HepG2 (cell line): Measurements from ENCODE around the gene SCAPER. TPM values are rescaled to one million over a fixed set of nuclear protein-coding genes. Genes with fewer than 3 reads are reported as not detected.

Experiments
- ATAC-seq: fragments of 200-7000 bp; cut with Tn5 transposase; 3 replicates; pipeline ENCODE4 v1.9.1; 2020; ENCODE audit warnings: mild to moderate bottlenecking, moderate library complexity
- BruUV-seq: library from RNA; stranded (reverse); fragments of 400-500 nt; replicated peaks from 2 replicates; lab custom pipeline; 2021; lab: Mats Ljungman, UMichigan
- CTCF ChIA-PET: fragments of 300-600 bp; formaldehyde crosslinking; extraction: SDS; loops from one replicate; lab custom pipeline; 2021; ENCODE audit warnings: low total read pairs, inconsistent platforms, low intra/inter-chr PET ratio; lab: Yijun Ruan, JAX
- POLR2A ChIA-PET: fragments of 350-600 bp; sonication (Branson Sonifier 250); formaldehyde crosslinking; loops from one replicate; lab custom pipeline; 2020; ENCODE audit warnings: antibody characterized with exemption, inconsistent platforms; lab: Yijun Ruan, JAX
- DNase-seq: peaks from one replicate; pipeline ENCODE4 v3.0.0-alpha.2; 2015; ENCODE audit warnings: low spot score
- FAIRE-seq: peaks from 3 replicates; lab custom pipeline; 2011; peaks lifted over from hg19 to GRCh38; lab: Jason Lieb, UNC
- H2AFZ ChIP-seq: one replicate; pipeline ENCODE4 v1.6.1; 2011; ENCODE audit warnings: low read length, inconsistent platforms
- H3K27ac ChIP-seq: fragments of 300-600 bp; 3 replicates; pipeline ENCODE4 v1.8.0; 2011; ENCODE audit warnings: mixed run types, mild to moderate bottlenecking, mixed read lengths, low read length, inconsistent platforms; ENCODE audit not compliant: insufficient read depth; ENCODE audit errors: extremely low read length
- H3K27me3 ChIP-seq, 2 experiments: fragments of 200-600 bp in 1 of 2; 2 replicates in 1 of 2; 3 replicates in 1 of 2; pipeline versions ENCODE4 v1.6.0 to v1.8.0; 2011; ENCODE audit warnings: low read length in 2 of 2, mild to moderate bottlenecking in 2 of 2, moderate library complexity in 2 of 2, inconsistent platforms in 1 of 2; ENCODE audit not compliant: insufficient read depth in 2 of 2, control insufficient read depth in 1 of 2
- H3K36me3 ChIP-seq, 2 experiments: fragments of 200-600 bp in 1 of 2; replicated peaks in 1 of 2; 2 replicates in 1 of 2; 3 replicates in 1 of 2; pipeline versions ENCODE4 v1.5.1 to v1.8.0; 2011; ENCODE audit warnings: low read length in 2 of 2, inconsistent platforms in 1 of 2; ENCODE audit not compliant: insufficient read depth in 2 of 2, control insufficient read depth in 1 of 2
- H3K4me1 ChIP-seq: 2 replicates; pipeline ENCODE4 v1.5.1; 2012; ENCODE audit warnings: low read length, inconsistent platforms; ENCODE audit not compliant: insufficient read depth
- H3K4me2 ChIP-seq: 2 replicates; pipeline ENCODE4 v1.6.0; 2011; ENCODE audit warnings: low read depth, low read length, inconsistent platforms
- H3K4me3 ChIP-seq, 3 experiments: fragments of 200-600 bp in 1 of 3; sonication (generic), shearing (Covaris generic) in 1 of 3; replicated peaks in 1 of 3; 2 replicates each; pipeline ENCODE4 v1.5.1; 2011 to 2016; ENCODE audit warnings: low read length in 3 of 3, inconsistent platforms in 2 of 3, low read depth in 2 of 3, mild to moderate bottlenecking in 2 of 3, control low read depth in 1 of 3, mixed read lengths in 1 of 3; ENCODE audit not compliant: insufficient read depth in 1 of 3
- H3K79me2 ChIP-seq: one replicate; pipeline ENCODE4 v1.6.1; 2011; ENCODE audit warnings: low read length, inconsistent platforms; ENCODE audit not compliant: insufficient read depth
- H3K9ac ChIP-seq: 2 replicates; pipeline ENCODE4 v1.6.0; 2011; ENCODE audit warnings: mild to moderate bottlenecking, low read depth, low read length, inconsistent platforms; ENCODE audit not compliant: insufficient read depth
- H3K9me3 ChIP-seq: 2 replicates; pipeline ENCODE4 v1.5.1; 2012; ENCODE audit warnings: mild to moderate bottlenecking, low read length
- H4K20me1 ChIP-seq: 2 replicates; pipeline ENCODE4 v1.6.0; 2011; ENCODE audit warnings: inconsistent platforms, mild to moderate bottlenecking, low read length, moderate library complexity; ENCODE audit not compliant: insufficient read depth
- ATM ChIP-seq: fragments of 450-650 bp; IDR thresholded peaks from 2 replicates; pipeline ENCODE4 v1.7.1; 2017; ENCODE audit warnings: mild to moderate bottlenecking, borderline replicate concordance
- FOXA3 ChIP-seq: IDR thresholded peaks from 2 replicates; pipeline ENCODE4 v1.6.1; 2016; ENCODE audit warnings: missing genetic modification reagents, missing compliant biosample characterization
- KLF13 ChIP-seq: sonication (generic); formaldehyde crosslinking; IDR thresholded peaks from 2 replicates; pipeline ENCODE4 v1.4.0; 2020; ENCODE audit warnings: mild to moderate bottlenecking, missing genetic modification reagents
- KLF6 ChIP-seq: IDR thresholded peaks from 2 replicates; pipeline ENCODE4 v1.8.0; 2016; ENCODE audit warnings: missing biosample characterization, missing genetic modification reagents
- NFAT5 ChIP-seq: sonication (generic); formaldehyde crosslinking; IDR thresholded peaks from 2 replicates; pipeline ENCODE4 v1.4.0; 2020; ENCODE audit warnings: missing genetic modification reagents
- RBM22 ChIP-seq: fragments of 200-400 bp; formaldehyde crosslinking; optimal IDR thresholded peaks from 2 replicates; pipeline ENCODE3; 2017; ENCODE audit warnings: mild to moderate bottlenecking, low read length, moderate library complexity
- REST ChIP-seq, 2 experiments: IDR thresholded peaks; 2 replicates each; pipeline ENCODE4 v1.6.1; 2011 to 2012; ENCODE audit warnings: low read length in 2 of 2, borderline replicate concordance in 1 of 2, low read depth in 1 of 2, mild to moderate bottlenecking in 1 of 2, moderate library complexity in 1 of 2
- ZFP36L1 ChIP-seq: sonication (generic); formaldehyde crosslinking; IDR thresholded peaks from 2 replicates; pipeline ENCODE4 v1.8.0; 2022; ENCODE audit warnings: mild to moderate bottlenecking, missing genetic modification reagents, moderate library complexity
- ZNF317 ChIP-seq: sonication (generic); formaldehyde crosslinking; IDR thresholded peaks from 2 replicates; pipeline ENCODE4 v1.5.0; 2020; ENCODE audit warnings: mild to moderate bottlenecking, missing genetic modification reagents
- ZNF441 ChIP-seq: sonication (generic); formaldehyde crosslinking; IDR thresholded peaks from 2 replicates; pipeline ENCODE4 v1.7.0; 2021; ENCODE audit warnings: missing genetic modification reagents, borderline replicate concordance
- ZNF720 ChIP-seq: sonication (generic); formaldehyde crosslinking; IDR thresholded peaks from 2 replicates; pipeline ENCODE4 v1.4.0; 2020; ENCODE audit warnings: missing genetic modification reagents
- WGBS: methylation state at CpG from one replicate; pipeline ENCODE4 v1.1.6; 2017; ENCODE audit warnings: low lambda C conversion rate; 5-methylcytosine and 5-hydroxymethylcytosine counted together
- in situ Hi-C: cut with HindIII; loops from 2 replicates; pipeline ENCODE4 v1.10.0; 2017; ENCODE audit warnings: low pct_unique_long_range_greater_than_20kb; ENCODE audit not compliant: extremely low pct_ligation_motif_present
- intact Hi-C: fragments of 100-400 bp; cut with micrococcal nuclease; formaldehyde crosslinking; loops from one replicate; pipeline ENCODE4 v1.10.0; 2022; ENCODE audit not compliant: unreplicated experiment
- polyA plus RNA-seq, 8 experiments: library from polyadenylated mRNA; depleted of rRNA in 3 of 8; stranded (reverse) in 7 of 8; unstranded in 1 of 8; fragments of >200 nt; fragmentation: Illumina TruSeq in 4 of 8; extraction: Trizol in 4 of 8; gene quantifications; 2 replicates each; pipeline versions ENCODE4 v1.2.1 to v1.2.3, GENCODE V29; 2011 to 2016; ENCODE audit warnings: low read depth in 4 of 8, missing spikeins in 1 of 8, mixed read lengths in 1 of 8; ENCODE audit not compliant: insufficient read depth in 1 of 8
- total RNA-seq, 5 experiments: library from RNA; depleted of rRNA; stranded (reverse); fragments of >200 nt; fragmentation: Illumina TruSeq; extraction: Trizol; gene quantifications; 2 replicates each; pipeline ENCODE4 v1.2.3, GENCODE V29; 2016; ENCODE audit warnings: low read depth in 1 of 5

SCAPER gene
- total and polyA plus RNA-seq, 2 of the 13 experiments (the other 11 are each of a cell fraction or from before 2014, with no cell fraction given) = 4.3 to 10.5 TPM

GRCh38 chr15:76636059-76636458 is 269.1 kb downstream of the SCAPER start:
- POLR2A ChIA-PET = no interaction called here
- Histone ChIP-seq H3K4me1 (no peaks in the 10 kb centered on the region), H2AFZ (no peak overlapping the region), H4K20me1 (no peaks in the 10 kb centered on the region), H3K4me2 (no peak overlapping the region), H3K9me3 (peaks cover 9% of the 10 kb centered on the region), H3K27me3 (no peaks in the 10 kb centered on the region)
- DNase-seq (no peak), FAIRE-seq (no peak), ATAC-seq (no peak)
- in situ Hi-C loops (no loop called here), intact Hi-C loops (no loop called here)
- CTCF ChIA-PET = no interaction called here
- BruUV-seq = no TSS peak
- TF ChIP-seq FOXA3 (CRISPR knock-in tag) (no peak), ZNF317 (CRISPR knock-in tag) (peak; percentile 99)
- TF ChIP-seq, all 625 proteins: peak for 1
- H3K4me3 ChIP-seq = no peak overlapping the region
- no peaks in the 10 kb centered on the region for H3K36me3 ChIP-seq
- no peak overlapping the region for H3K9ac ChIP-seq
- no peak overlapping the region for H3K27ac ChIP-seq
- no peaks in the 10 kb centered on the region for H3K79me2 ChIP-seq

GRCh38 chr15:76626611-76627010 is 278.5 kb downstream of the SCAPER start:
- no TSS peak for BruUV-seq
- TF ChIP-seq ATM (no peak), KLF6 (CRISPR knock-in tag) (no peak), RBM22 (no peak), ZFP36L1 (CRISPR knock-in tag) (no peak), ZNF441 (CRISPR knock-in tag) (no peak), ZNF720 (no peak), NFAT5 (no peak), REST (IDR thresholded peaks at IDR 0.05; ENCODE audit: borderline replicate concordance in 1 of 2, low read depth in 1 of 2, low read length in 2 of 2) (no peak), KLF13 (CRISPR knock-in tag) (no peak)

More at GRCh38 chr15:76626611-76627010, 278.5 kb downstream of the SCAPER start:
- ChIA-PET CTCF (no interaction called here), POLR2A (no interaction called here)
- no peaks in the 10 kb centered on the region for H4K20me1 ChIP-seq
- WGBS = 87% methylated on average over 4 of the region's 4 CpGs
- H3K27ac ChIP-seq = no peak overlapping the region
- ATAC-seq (no peak), FAIRE-seq (no peak), DNase-seq (no peak)
- in situ Hi-C loops (no loop called here), intact Hi-C loops (loop anchor here (10.0 kb wide), 1 partner anchor 238 kb away; no protein-coding TSS in a partner anchor)
- H3K27me3 ChIP-seq = no peaks in the 10 kb centered on the region
- H3K9ac ChIP-seq = no peak overlapping the region
- no peak overlapping the region for H3K4me2 ChIP-seq
- no peaks in the 10 kb centered on the region for H3K36me3 ChIP-seq
- H3K4me1 ChIP-seq = no peaks in the 10 kb centered on the region
- H3K9me3 ChIP-seq = no peaks in the 10 kb centered on the region
- H3K79me2 ChIP-seq = no peaks in the 10 kb centered on the region
- no peak overlapping the region for H3K4me3 ChIP-seq
- no peak overlapping the region for H2AFZ ChIP-seq
